ENCODE results near the gene MED13L.

Gene MED13L

DNA sequence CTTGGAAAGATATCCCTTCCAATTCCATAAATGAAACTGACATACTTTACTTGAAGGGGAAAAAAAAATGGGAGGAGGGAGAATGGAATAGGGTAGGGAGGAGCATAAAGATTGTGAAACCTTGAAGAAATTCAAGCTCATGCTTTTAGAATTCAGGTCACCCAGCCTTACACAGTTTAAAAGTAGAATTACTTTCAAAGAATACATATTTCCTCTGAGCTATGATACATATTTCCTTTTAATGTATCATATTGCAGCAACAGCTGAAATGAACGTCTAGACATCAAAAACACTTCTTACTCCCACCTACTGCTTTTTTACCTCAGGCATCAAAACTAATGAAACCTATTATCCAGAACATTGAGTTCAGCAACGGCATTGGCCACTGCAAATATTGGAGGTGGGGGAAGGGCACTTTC, 156.0 kb downstream of the MED13L start:
- DNase-seq = no peak
- no peak overlapping the region for H3K4me3 ChIP-seq (ENCODE audit: low read depth, low read length)
- H3K27ac ChIP-seq = no peak overlapping the region
- TF ChIP-seq, protein P1, sequence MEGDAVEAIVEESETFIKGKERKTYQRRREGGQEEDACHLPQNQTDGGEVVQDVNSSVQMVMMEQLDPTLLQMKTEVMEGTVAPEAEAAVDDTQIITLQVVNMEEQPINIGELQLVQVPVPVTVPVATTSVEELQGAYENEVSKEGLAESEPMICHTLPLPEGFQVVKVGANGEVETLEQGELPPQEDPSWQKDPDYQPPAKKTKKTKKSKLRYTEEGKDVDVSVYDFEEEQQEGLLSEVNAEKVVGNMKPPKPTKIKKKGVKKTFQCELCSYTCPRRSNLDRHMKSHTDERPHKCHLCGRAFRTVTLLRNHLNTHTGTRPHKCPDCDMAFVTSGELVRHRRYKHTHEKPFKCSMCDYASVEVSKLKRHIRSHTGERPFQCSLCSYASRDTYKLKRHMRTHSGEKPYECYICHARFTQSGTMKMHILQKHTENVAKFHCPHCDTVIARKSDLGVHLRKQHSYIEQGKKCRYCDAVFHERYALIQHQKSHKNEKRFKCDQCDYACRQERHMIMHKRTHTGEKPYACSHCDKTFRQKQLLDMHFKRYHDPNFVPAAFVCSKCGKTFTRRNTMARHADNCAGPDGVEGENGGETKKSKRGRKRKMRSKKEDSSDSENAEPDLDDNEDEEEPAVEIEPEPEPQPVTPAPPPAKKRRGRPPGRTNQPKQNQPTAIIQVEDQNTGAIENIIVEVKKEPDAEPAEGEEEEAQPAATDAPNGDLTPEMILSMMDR (IDR thresholded peaks at IDR 0.05; ENCODE audit: low read depth, low read length) = no peak
- no peaks in the 10 kb centered on the region for H3K9me3 ChIP-seq (ENCODE audit: severe bottlenecking)
- H3K27me3 ChIP-seq (ENCODE audit: insufficient read depth, low read depth, severe bottlenecking) = no peaks in the 10 kb centered on the region
- no peaks in the 10 kb centered on the region for H3K36me3 ChIP-seq

DNA sequence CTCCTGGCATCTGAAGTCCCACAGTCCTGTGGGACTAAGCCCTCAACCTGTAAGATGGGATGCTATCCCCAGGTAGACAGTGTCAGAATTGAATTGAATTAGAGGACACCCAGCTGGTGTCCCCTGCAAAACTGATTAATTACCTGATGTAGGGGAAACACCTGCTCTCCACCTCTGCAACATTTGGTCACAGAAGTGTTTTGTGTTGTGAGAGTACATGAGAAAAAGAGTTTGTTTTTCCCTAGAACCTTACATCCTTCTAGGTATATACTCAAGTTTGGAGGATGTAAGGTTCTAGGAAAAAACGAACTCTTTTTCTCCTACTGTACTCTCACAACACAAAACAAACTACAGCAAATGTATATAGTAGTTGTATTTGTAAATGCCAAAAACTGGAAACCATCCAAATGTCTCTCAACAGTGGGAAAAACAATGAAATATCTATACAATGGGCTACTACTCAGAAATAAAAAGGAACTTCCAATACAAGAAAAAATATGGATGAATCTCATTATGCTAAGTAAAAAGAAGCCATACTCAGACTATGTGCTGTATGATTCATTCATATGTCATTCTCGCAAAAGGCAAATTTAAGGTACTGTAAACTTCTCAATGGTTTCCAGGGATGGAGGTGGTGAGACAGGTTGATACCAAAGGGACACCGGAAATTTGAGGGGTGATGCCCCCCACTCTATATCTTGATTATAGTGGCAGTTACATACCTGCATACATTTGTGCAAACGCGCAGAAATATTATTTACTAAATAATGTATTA, 160.7 kb downstream of the MED13L start:
- H3K36me3 ChIP-seq = no peaks in the 10 kb centered on the region
- no peak overlapping the region for H3K4me3 ChIP-seq (ENCODE audit: low read depth, low read length)
- DNase-seq = no peak
- no peaks in the 10 kb centered on the region for H3K9me3 ChIP-seq (ENCODE audit: severe bottlenecking)
- no peak overlapping the region for H3K27ac ChIP-seq
- H3K27me3 ChIP-seq (ENCODE audit: insufficient read depth, low read depth, severe bottlenecking) = no peaks in the 10 kb centered on the region
- TF ChIP-seq, protein P1 (IDR thresholded peaks at IDR 0.05; ENCODE audit: low read depth, low read length) = no peak

DNA sequence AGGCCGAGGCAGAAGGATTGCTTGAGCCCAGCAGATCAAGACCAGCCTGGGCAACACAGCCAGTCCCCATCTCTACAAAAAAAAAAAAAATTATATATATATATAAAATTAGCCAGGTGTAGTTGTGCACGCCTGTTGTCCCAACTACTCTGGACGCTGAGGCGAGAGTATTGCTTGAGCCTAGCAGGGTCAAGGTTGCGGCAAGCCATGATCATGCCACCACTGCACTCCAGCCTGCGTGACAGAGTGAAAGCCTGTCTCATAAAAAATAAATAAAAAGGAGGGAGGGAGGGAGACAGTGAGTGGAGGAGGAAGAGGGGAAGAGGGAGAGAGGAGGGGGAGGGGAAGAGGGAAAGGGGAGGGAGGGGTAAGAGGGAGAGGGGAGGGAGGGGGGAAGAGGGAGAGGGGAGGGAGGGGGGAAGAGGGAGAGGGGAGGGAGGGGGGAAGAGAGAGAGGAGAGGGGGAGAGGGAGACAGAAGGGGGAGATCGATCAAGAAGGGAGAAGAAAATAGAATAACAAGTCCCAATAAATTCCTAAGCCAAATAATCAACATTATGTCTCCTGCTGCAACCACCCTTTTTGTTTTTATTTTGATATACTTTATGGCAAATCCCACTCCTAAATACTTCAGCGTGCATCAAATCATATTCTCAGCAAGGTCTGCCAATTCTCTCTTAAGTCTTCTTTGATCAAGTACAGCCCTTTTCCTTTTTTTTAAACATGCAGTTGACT, 163.9 kb downstream of the MED13L start:
- Histone ChIP-seq H3K36me3 (no peaks in the 10 kb centered on the region), H3K27ac (no peak overlapping the region), H3K4me3 (ENCODE audit: low read depth, low read length) (no peak overlapping the region), H3K9me3 (ENCODE audit: severe bottlenecking) (no peaks in the 10 kb centered on the region), H3K27me3 (ENCODE audit: insufficient read depth, low read depth, severe bottlenecking) (no peaks in the 10 kb centered on the region)
- no peak for DNase-seq
- TF ChIP-seq, protein P1 (IDR thresholded peaks at IDR 0.05; ENCODE audit: low read depth, low read length) = no peak

DNA sequence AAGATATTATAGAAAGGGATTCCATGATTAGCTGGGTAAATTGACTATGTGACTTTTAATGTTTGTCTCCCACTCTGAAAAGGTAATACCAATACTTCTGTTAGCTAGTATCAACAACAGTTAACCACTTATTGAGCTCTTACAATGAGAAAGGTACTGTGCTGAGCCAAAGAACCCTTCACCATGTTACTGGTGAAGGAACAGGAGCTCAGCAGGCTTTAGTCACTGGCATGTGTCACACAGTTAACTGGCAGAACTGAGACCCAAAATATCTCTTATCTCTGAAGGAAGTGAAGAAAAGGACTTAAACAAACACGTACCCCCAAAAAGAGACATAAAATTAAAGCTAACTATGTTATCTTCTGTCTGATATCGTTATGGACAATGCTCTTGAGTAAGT, 170.6 kb downstream of the MED13L start:
- no peak overlapping the region for H3K27ac ChIP-seq

DNA sequence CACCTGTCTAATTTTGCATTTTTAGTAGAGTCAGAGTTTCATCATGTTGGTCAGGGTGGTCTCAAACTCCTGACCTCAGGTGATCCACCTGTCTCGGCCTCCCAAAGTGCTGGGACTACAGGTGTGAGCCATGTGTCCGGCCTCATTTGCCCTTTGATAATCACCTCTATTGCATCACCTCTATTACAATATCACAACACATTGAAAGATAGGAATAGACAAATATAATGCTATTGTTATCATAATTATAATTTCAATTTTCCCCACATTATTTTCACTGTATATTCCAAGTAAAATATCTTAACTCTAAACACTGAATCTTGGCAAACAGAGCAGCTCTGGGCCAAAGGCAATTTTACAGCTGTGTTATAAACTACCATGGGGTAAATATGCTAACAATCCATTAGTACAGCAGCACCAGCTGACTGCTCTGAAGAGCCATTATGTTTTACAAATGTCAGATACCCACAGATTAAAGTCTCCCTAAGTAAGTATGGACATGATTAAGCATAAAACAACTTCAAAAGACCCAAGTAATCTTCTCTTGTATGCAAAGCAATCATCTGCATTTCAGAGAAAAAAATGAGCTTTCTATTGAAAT, 173.2 kb downstream of the MED13L start:
- H3K9me3 ChIP-seq (ENCODE audit: severe bottlenecking) = no peaks in the 10 kb centered on the region
- no peak overlapping the region for H3K27ac ChIP-seq
- H3K36me3 ChIP-seq = no peaks in the 10 kb centered on the region; the same call in 1 of the 2 replicates
- DNase-seq = no peak
- no peaks in the 10 kb centered on the region for H3K27me3 ChIP-seq (ENCODE audit: insufficient read depth, low read depth, severe bottlenecking)
- TF ChIP-seq, protein P1 (IDR thresholded peaks at IDR 0.05; ENCODE audit: low read depth, low read length) = no peak
- no peak overlapping the region for H3K4me3 ChIP-seq (ENCODE audit: low read depth, low read length)

More for the DNA sequence above, 170.6 kb downstream of the MED13L start:
- no peaks in the 10 kb centered on the region for H3K27me3 ChIP-seq (ENCODE audit: insufficient read depth, low read depth, severe bottlenecking)
- TF ChIP-seq, protein P1 (IDR thresholded peaks at IDR 0.05; ENCODE audit: low read depth, low read length) = no peak
- H3K4me3 ChIP-seq (ENCODE audit: low read depth, low read length) = no peak overlapping the region
- no peaks in the 10 kb centered on the region for H3K9me3 ChIP-seq (ENCODE audit: severe bottlenecking)
- no peak for DNase-seq
- no peaks in the 10 kb centered on the region; the same call in 1 of the 2 replicates for H3K36me3 ChIP-seq
